ENCODE data around the gene MESD. TPM values are rescaled to one million over a fixed set of nuclear protein-coding genes. Genes with fewer than 3 reads are reported as not detected.

The MESD gene
- total and polyA plus RNA-seq, 9 of the 15 experiments (the other 6 are each of a cell fraction or from before 2014, with no cell fraction given) = 11.3 to 39.7 (median 22.8) TPM

DNA sequence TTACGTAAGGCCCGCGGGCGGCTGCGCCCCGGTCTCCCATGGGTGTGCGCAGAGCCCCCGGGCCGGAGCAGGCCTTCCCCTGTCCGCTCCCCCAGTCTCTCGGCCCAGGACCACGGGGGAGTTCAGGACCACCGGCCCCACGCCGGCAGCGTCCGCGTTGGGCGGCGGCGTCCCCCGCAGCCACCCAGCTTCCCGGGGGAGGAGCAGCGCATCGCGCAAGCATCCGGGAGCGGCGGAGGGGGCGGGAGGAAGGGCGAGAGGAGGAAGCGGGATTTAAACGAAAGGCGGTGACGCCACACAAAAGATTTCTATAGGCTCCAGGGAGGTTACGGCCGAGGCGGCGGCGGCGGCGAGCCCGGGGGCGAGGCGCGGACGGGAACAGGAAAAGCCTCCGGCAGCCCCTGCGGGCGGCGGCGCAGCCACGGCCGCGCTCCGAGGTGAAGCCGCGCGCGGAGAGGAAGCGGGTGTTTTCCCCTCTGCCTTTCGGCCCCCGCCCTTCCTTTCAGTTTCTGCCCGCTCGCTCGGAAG lies 11.1 kb upstream of the MESD start, which contains the start of gene TLNRD1 (continued):
- TF ChIP-seq ZNF551 (CRISPR knock-in tag; IDR thresholded peaks at IDR 0.05) = no peak
- TF ChIP-seq, protein P1, sequence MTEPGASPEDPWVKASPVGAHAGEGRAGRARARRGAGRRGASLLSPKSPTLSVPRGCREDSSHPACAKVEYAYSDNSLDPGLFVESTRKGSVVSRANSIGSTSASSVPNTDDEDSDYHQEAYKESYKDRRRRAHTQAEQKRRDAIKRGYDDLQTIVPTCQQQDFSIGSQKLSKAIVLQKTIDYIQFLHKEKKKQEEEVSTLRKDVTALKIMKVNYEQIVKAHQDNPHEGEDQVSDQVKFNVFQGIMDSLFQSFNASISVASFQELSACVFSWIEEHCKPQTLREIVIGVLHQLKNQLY (CRISPR knock-in tag; conservative IDR thresholded peaks at IDR 0.05) = no peak
- no peak for TF ChIP-seq HMGN3 (IDR thresholded peaks at IDR 0.05; ENCODE audit: borderline replicate concordance, extremely low read depth, insufficient read length, low read depth, low read length)
- TF ChIP-seq ZBTB49 (CRISPR knock-in tag; IDR thresholded peaks at IDR 0.05; ENCODE audit: borderline replicate concordance) = no peak
- TF ChIP-seq CEBPB (tag; IDR thresholded peaks at IDR 0.05) = peak; percentile 57
- peak; percentile 54; the same call in 1 of the 2 replicates for TF ChIP-seq ATF7 (IDR thresholded peaks at IDR 0.05)
- TF ChIP-seq RBFOX2 (IDR thresholded peaks at IDR 0.05; ENCODE audit: low read depth, low read length) = peak; percentile 93
- TF ChIP-seq DIDO1 (tag; IDR thresholded peaks at IDR 0.05; ENCODE audit: low read depth) = no peak
- TF ChIP-seq BCLAF1 (IDR thresholded peaks at IDR 0.05; ENCODE audit: borderline replicate concordance in 1 of 2, control insufficient read depth in 1 of 2, low read depth in 2 of 2, low read length in 1 of 2) = no peak
- TF ChIP-seq SRSF7 (optimal IDR thresholded peaks at IDR 0.05; ENCODE audit: low read depth, low read length) = no peak
- TF ChIP-seq, protein P2, sequence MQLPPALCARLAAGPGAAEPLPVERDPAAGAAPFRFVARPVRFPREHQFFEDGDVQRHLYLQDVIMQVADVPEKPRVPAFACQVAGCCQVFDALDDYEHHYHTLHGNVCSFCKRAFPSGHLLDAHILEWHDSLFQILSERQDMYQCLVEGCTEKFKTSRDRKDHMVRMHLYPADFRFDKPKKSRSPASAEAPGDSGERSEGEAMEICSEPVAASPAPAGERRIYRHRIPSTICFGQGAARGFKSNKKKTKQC (CRISPR knock-in tag; IDR thresholded peaks at IDR 0.05) = peak; percentile 28; the same call in 1 of the 2 replicates
- no peak for TF ChIP-seq ARHGAP35 (IDR thresholded peaks at IDR 0.05; ENCODE audit: partially characterized antibody)
- no peak for TF ChIP-seq GTF3C2 (IDR thresholded peaks at IDR 0.05; ENCODE audit: borderline replicate concordance, extremely low read depth, insufficient read length)
- no peak for TF ChIP-seq CBFA2T3 (IDR thresholded peaks at IDR 0.05)
- no peak for TF ChIP-seq ZBED1 (IDR thresholded peaks at IDR 0.05)
- no peak for TF ChIP-seq RHOXF2B (CRISPR knock-in tag; conservative IDR thresholded peaks at IDR 0.05)
- TF ChIP-seq TRIM24 (IDR thresholded peaks at IDR 0.05) = no peak
- no peak for TF ChIP-seq ZNF384 (IDR thresholded peaks at IDR 0.05; ENCODE audit: low read depth, low read length)
